ENCODE data around the gene ELF5. TPM values are rescaled to one million over a fixed set of nuclear protein-coding genes. Genes with fewer than 3 reads are reported as not detected.

ELF5 gene
- total and polyA plus RNA-seq, 2 of the 13 experiments (the other 11 are each of a cell fraction or from before 2014, with no cell fraction given) = 0.51 to 2.6 TPM

GRCh38 chr11:34514597-34514996 is 1.0 kb upstream of the ELF5 start (continued):
- TF ChIP-seq AKAP8 (CRISPR knock-in tag; IDR thresholded peaks at IDR 0.05) = no peak
- no peak for TF ChIP-seq ZNF343 (CRISPR knock-in tag; IDR thresholded peaks at IDR 0.05)
- no peak for TF ChIP-seq ZNF800 (CRISPR knock-in tag; IDR thresholded peaks at IDR 0.05)
- TF ChIP-seq AGO1 (IDR thresholded peaks at IDR 0.05; ENCODE audit: low read depth, low read length, poor library complexity, severe bottlenecking) = no peak
- no peak for TF ChIP-seq NFE2L1 (CRISPR knock-in tag; IDR thresholded peaks at IDR 0.05; ENCODE audit: borderline replicate concordance)
- no peak for TF ChIP-seq TCF7L2 (IDR thresholded peaks at IDR 0.05; ENCODE audit: low read depth, low read length)
- TF ChIP-seq ZNF775 (CRISPR knock-in tag; IDR thresholded peaks at IDR 0.05; ENCODE audit: borderline replicate concordance) = no peak
- no peak for TF ChIP-seq ZBTB46 (CRISPR knock-in tag; IDR thresholded peaks at IDR 0.05; ENCODE audit: borderline replicate concordance)

Data from HepG2 (cell line).